ENCODE measurements around the gene TMEM132C. TPM values are rescaled to one million over a fixed set of nuclear protein-coding genes. Genes with fewer than 3 reads are reported as not detected.

Gene TMEM132C
- total and polyA plus RNA-seq, 4 donors: 0.05 to 0.08 (median 0.05) TPM; not detected in 1

DNA sequence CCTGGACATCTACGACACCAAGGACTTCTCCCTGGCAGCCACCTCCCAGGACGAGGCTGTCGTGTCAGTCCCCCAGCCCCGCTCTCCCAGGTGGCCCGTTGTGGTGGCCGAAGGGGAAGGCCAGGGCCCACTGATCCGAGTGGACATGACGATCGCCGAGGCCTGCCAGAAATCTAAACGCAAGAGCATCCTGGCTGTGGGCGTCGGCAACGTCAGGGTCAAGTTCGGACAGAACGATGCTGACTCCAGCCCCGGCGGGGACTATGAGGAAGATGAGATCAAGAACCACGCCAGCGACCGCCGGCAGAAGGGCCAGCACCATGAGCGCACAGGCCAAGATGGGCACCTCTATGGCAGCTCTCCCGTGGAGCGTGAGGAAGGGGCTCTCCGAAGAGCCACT, 438.2 kb downstream of the TMEM132C start:
- Histone ChIP-seq H3K27me3 (ENCODE audit: control insufficient read depth in 4 of 4, insufficient read depth in 4 of 4, low read length in 3 of 4) (no peaks in the 10 kb centered on the region), H3K36me3 (ENCODE audit: control insufficient read depth in 4 of 4, insufficient read depth in 3 of 4, low read depth in 1 of 4, low read length in 3 of 4) (no peaks in the 10 kb centered on the region), H3K9me3 (ENCODE audit: control insufficient read depth in 4 of 4, low read length in 3 of 4) (no peaks in the 10 kb centered on the region), H3K27ac (ENCODE audit: low read depth in 1 of 2, low read length in 2 of 2) (no peak overlapping the region), H3K9ac (ENCODE audit: low read depth in 1 of 2, low read length in 2 of 2) (no peak overlapping the region), H3K4me3 (ENCODE audit: low read depth in 1 of 3, low read length in 3 of 3) (no peak overlapping the region), H3K4me1 (ENCODE audit: control insufficient read depth in 4 of 4, insufficient read depth in 4 of 4, low read length in 3 of 4) (no peaks in the 10 kb centered on the region)
- DNase-seq (ENCODE audit: low spot score): no peak
- no peak for TF ChIP-seq FOXA2 (IDR thresholded peaks at IDR 0.05)
- TF ChIP-seq RXRA (IDR thresholded peaks at IDR 0.05): no peak
- WGBS: 95% methylated on average over 26 of the region's 26 CpGs

DNA sequence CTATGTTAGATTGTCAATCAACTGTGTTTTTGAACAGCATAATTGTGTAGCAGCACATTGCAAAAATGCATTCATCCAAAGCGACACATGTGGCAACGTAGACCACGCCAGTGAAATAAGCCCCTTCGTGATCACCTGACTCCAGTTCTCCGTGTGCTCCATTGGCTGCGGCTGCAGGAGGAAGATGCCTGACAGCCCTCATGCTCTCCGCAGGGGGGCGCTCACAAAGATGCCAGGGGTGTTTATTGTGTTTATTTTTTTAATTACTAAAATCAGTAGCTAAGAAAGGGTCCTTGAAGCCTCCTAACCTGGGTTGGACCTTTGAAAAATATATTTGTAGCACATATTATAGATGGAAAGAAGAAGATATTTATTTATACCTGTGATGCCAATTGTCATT, 440.5 kb downstream of the TMEM132C start:
- no peaks in the 10 kb centered on the region for H3K9me3 ChIP-seq (ENCODE audit: control insufficient read depth in 4 of 4, low read length in 3 of 4)
- 79% methylated on average over 8 of the region's 8 CpGs for WGBS
- TF ChIP-seq ZBTB33 (IDR thresholded peaks at IDR 0.05): no peak
- no peak for TF ChIP-seq NR2F2 (IDR thresholded peaks at IDR 0.05)

DNA sequence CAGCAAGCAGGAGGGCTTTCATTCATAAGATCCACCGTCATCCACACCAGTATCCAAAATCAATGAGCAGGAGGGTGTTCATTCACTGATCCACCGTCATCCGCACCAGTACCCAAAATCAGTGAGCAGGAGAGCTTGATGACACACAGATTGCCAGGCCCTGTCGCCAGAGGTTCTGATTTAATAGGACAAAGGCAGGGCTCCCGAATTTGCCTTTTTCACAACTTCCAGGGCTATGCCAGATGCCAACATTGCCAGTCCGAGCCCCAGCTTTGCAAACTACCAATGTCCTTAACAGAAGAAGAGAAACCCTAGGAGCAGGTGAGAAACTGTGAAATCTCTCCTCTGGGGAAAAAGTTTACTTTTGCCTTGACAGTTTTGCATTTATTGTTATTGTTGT, 441.8 kb downstream of the TMEM132C start:
- WGBS: 76% methylated on average over 6 of the region's 6 CpGs

More for the DNA sequence above, 440.5 kb downstream of the TMEM132C start:
- no peaks in the 10 kb centered on the region for H3K27me3 ChIP-seq (ENCODE audit: control insufficient read depth in 4 of 4, insufficient read depth in 4 of 4, low read length in 3 of 4)
- H3K27ac ChIP-seq (ENCODE audit: low read depth in 1 of 2, low read length in 2 of 2): no peak overlapping the region
- H3K4me1 ChIP-seq (ENCODE audit: control insufficient read depth in 4 of 4, insufficient read depth in 4 of 4, low read length in 3 of 4): no peaks in the 10 kb centered on the region
- DNase-seq (ENCODE audit: low spot score): no peak
- H3K4me3 ChIP-seq (ENCODE audit: low read depth in 1 of 3, low read length in 3 of 3): no peak overlapping the region
- H3K9ac ChIP-seq (ENCODE audit: low read depth in 1 of 2, low read length in 2 of 2): no peak overlapping the region
- no peaks in the 10 kb centered on the region for H3K36me3 ChIP-seq (ENCODE audit: control insufficient read depth in 4 of 4, insufficient read depth in 3 of 4, low read depth in 1 of 4, low read length in 3 of 4)

More for the DNA sequence above, 441.8 kb downstream of the TMEM132C start:
- Histone ChIP-seq H3K9ac (ENCODE audit: low read depth in 1 of 2, low read length in 2 of 2) (no peak overlapping the region), H3K4me1 (ENCODE audit: control insufficient read depth in 4 of 4, insufficient read depth in 4 of 4, low read length in 3 of 4) (no peaks in the 10 kb centered on the region), H3K4me3 (ENCODE audit: low read depth in 1 of 3, low read length in 3 of 3) (no peak overlapping the region), H3K27ac (ENCODE audit: low read depth in 1 of 2, low read length in 2 of 2) (no peak overlapping the region), H3K9me3 (ENCODE audit: control insufficient read depth in 4 of 4, low read length in 3 of 4) (no peaks in the 10 kb centered on the region), H3K36me3 (ENCODE audit: control insufficient read depth in 4 of 4, insufficient read depth in 3 of 4, low read depth in 1 of 4, low read length in 3 of 4) (no peaks in the 10 kb centered on the region), H3K27me3 (ENCODE audit: control insufficient read depth in 4 of 4, insufficient read depth in 4 of 4, low read length in 3 of 4) (no peaks in the 10 kb centered on the region)
- no peak for DNase-seq (ENCODE audit: low spot score)
- TF ChIP-seq SP1 (IDR thresholded peaks at IDR 0.05) (no peak), HNF4G (IDR thresholded peaks at IDR 0.05) (no peak), RAD21 (IDR thresholded peaks at IDR 0.05) (no peak), RXRA (IDR thresholded peaks at IDR 0.05) (no peak), JUND (IDR thresholded peaks at IDR 0.05) (no peak), GABPA (IDR thresholded peaks at IDR 0.05 in 1 of 2, conservative IDR thresholded peaks at IDR 0.05 in 1 of 2) (no peak), YY1 (IDR thresholded peaks at IDR 0.05) (no peak), FOXA2 (IDR thresholded peaks at IDR 0.05) (no peak), FOXA1 (IDR thresholded peaks at IDR 0.05) (no peak), TAF1 (conservative IDR thresholded peaks at IDR 0.05) (no peak), HNF4A (conservative IDR thresholded peaks at IDR 0.05) (no peak), CTCF (IDR thresholded peaks at IDR 0.05; ENCODE audit: low read depth, low read length, missing input control) (no peak), EGR1 (IDR thresholded peaks at IDR 0.05; ENCODE audit: low read depth in 2 of 2) (no peak), ZBTB33 (IDR thresholded peaks at IDR 0.05) (no peak), NR2F2 (IDR thresholded peaks at IDR 0.05) (no peak)
- TF ChIP-seq, protein P1, sequence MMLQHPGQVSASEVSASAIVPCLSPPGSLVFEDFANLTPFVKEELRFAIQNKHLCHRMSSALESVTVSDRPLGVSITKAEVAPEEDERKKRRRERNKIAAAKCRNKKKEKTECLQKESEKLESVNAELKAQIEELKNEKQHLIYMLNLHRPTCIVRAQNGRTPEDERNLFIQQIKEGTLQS (IDR thresholded peaks at IDR 0.05): no peak
- TF ChIP-seq, protein P2, sequence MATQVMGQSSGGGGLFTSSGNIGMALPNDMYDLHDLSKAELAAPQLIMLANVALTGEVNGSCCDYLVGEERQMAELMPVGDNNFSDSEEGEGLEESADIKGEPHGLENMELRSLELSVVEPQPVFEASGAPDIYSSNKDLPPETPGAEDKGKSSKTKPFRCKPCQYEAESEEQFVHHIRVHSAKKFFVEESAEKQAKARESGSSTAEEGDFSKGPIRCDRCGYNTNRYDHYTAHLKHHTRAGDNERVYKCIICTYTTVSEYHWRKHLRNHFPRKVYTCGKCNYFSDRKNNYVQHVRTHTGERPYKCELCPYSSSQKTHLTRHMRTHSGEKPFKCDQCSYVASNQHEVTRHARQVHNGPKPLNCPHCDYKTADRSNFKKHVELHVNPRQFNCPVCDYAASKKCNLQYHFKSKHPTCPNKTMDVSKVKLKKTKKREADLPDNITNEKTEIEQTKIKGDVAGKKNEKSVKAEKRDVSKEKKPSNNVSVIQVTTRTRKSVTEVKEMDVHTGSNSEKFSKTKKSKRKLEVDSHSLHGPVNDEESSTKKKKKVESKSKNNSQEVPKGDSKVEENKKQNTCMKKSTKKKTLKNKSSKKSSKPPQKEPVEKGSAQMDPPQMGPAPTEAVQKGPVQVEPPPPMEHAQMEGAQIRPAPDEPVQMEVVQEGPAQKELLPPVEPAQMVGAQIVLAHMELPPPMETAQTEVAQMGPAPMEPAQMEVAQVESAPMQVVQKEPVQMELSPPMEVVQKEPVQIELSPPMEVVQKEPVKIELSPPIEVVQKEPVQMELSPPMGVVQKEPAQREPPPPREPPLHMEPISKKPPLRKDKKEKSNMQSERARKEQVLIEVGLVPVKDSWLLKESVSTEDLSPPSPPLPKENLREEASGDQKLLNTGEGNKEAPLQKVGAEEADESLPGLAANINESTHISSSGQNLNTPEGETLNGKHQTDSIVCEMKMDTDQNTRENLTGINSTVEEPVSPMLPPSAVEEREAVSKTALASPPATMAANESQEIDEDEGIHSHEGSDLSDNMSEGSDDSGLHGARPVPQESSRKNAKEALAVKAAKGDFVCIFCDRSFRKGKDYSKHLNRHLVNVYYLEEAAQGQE (IDR thresholded peaks at IDR 0.05): no peak
- TF ChIP-seq, protein P3, sequence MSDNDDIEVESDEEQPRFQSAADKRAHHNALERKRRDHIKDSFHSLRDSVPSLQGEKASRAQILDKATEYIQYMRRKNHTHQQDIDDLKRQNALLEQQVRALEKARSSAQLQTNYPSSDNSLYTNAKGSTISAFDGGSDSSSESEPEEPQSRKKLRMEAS (IDR thresholded peaks at IDR 0.05): no peak

All from liver (tissue), 9 donors.